ENCODE data around the gene CHCHD3. TPM values are rescaled to one million over a fixed set of nuclear protein-coding genes. Genes with fewer than 3 reads are reported as not detected.

The CHCHD3 gene
- total RNA-seq, 1 experiment from 2014 or later, result 114 TPM

GRCh38 chr7:133079296-133079695 is 2.6 kb downstream of the CHCHD3 start:
- DNase-seq (ENCODE audit: low spot score) (no peak), ATAC-seq (peak; percentile 7; the same call in 1 of the 2 replicates)
- H3K36me3 Mint-ChIP-seq, result peaks cover 7% of the 10 kb centered on the region; the same call in 1 of the 2 replicates
- H3K4me3 Mint-ChIP-seq, result peak overlapping the region; percentile 57
- peaks cover 50% of the 10 kb centered on the region for H3K4me1 Mint-ChIP-seq
- TF ChIP-seq ETV6 (CRISPR knock-in tag; IDR thresholded peaks at IDR 0.05), result 0 out of 2 replicates have a peak, but pooled peaks have one; percentile 32
- TF ChIP-seq ZNF423 (CRISPR knock-in tag; IDR thresholded peaks at IDR 0.05), result no peak
- H3K9me3 Mint-ChIP-seq, result no peaks in the 10 kb centered on the region
- peak overlapping the region; percentile 46 for H3K27ac Mint-ChIP-seq
- ChIA-PET POLR2A (no interaction called here), CTCF (interaction anchor here (1.0 kb wide), 1 partner anchor 369 kb away, joined by 3 read pairs; no protein-coding TSS in a partner anchor)
- H3K27me3 Mint-ChIP-seq (ENCODE audit: low read depth), result no peaks in the 10 kb centered on the region

- no peak overlapping the region for H3K4me3 Mint-ChIP-seq
- peaks cover 60% of the 10 kb centered on the region for H3K4me1 Mint-ChIP-seq
- no peaks in the 10 kb centered on the region for H3K27me3 Mint-ChIP-seq (ENCODE audit: low read depth)
- DNase-seq (ENCODE audit: low spot score) (no peak), ATAC-seq (no peak)
- H3K27ac Mint-ChIP-seq, result peak overlapping the region; percentile 50
- H3K9me3 Mint-ChIP-seq, result no peaks in the 10 kb centered on the region
- ChIA-PET CTCF (interaction anchor here (0.9 to 1.3 kb wide), 2 partner anchors 155 to 267 kb away, joined by 3 read pairs; no protein-coding TSS in a partner anchor), POLR2A (no interaction called here)
- H3K36me3 Mint-ChIP-seq, result peaks cover 7% of the 10 kb centered on the region; the same call in 1 of the 2 replicates
- TF ChIP-seq, protein P1, sequence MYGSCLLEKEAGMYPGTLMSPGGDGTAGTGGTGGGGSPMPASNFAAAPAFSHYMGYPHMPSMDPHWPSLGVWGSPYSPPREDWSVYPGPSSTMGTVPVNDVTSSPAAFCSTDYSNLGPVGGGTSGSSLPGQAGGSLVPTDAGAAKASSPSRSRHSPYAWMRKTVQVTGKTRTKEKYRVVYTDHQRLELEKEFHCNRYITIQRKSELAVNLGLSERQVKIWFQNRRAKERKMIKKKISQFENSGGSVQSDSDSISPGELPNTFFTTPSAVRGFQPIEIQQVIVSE (CRISPR knock-in tag; IDR thresholded peaks at IDR 0.05; ENCODE audit: borderline replicate concordance), result no peak
Observed at GRCh38 chr7:133077394-133077793, 4.5 kb downstream of the CHCHD3 start.

GRCh38 chr7:133076142-133076541 is 5.7 kb downstream of the CHCHD3 start:
- ATAC-seq (no peak), DNase-seq (ENCODE audit: low spot score) (no peak)
- no peaks in the 10 kb centered on the region for H3K9me3 Mint-ChIP-seq
- no peak overlapping the region for H3K27ac Mint-ChIP-seq
- CTCF ChIA-PET, result interaction anchor here (1.0 kb wide), 1 partner anchor 32 kb away, joined by 3 read pairs; no protein-coding TSS in a partner anchor
- no peak overlapping the region for H3K4me3 Mint-ChIP-seq
- no peaks in the 10 kb centered on the region for H3K27me3 Mint-ChIP-seq (ENCODE audit: low read depth)
- peaks cover 67% of the 10 kb centered on the region for H3K4me1 Mint-ChIP-seq
- POLR2A ChIA-PET, result no interaction called here
- peaks cover 7% of the 10 kb centered on the region; the same call in 1 of the 2 replicates for H3K36me3 Mint-ChIP-seq
- TF ChIP-seq GRHL2 (CRISPR knock-in tag; IDR thresholded peaks at IDR 0.05; ENCODE audit: insufficient replicate concordance, severe bottlenecking) (no peak), TCF7 (CRISPR knock-in tag; IDR thresholded peaks at IDR 0.05; ENCODE audit: low read depth) (no peak), TEAD4 (CRISPR knock-in tag; IDR thresholded peaks at IDR 0.05) (no peak), EMX1 (CRISPR knock-in tag; IDR thresholded peaks at IDR 0.05) (no peak), ARID4B (CRISPR knock-in tag; IDR thresholded peaks at IDR 0.05; ENCODE audit: borderline replicate concordance) (no peak), RORB (CRISPR knock-in tag; IDR thresholded peaks at IDR 0.05) (no peak), ERG (CRISPR knock-in tag; IDR thresholded peaks at IDR 0.05) (no peak), E2F5 (CRISPR knock-in tag; IDR thresholded peaks at IDR 0.05) (no peak), MYBL2 (CRISPR knock-in tag; IDR thresholded peaks at IDR 0.05) (no peak), ESRRA (CRISPR knock-in tag; IDR thresholded peaks at IDR 0.05; ENCODE audit: borderline replicate concordance) (no peak), NFYB (CRISPR knock-in tag; conservative IDR thresholded peaks at IDR 0.05; ENCODE audit: low read depth) (no peak), GTF2I (CRISPR knock-in tag; conservative IDR thresholded peaks at IDR 0.05) (no peak)
- TF ChIP-seq, protein P2, sequence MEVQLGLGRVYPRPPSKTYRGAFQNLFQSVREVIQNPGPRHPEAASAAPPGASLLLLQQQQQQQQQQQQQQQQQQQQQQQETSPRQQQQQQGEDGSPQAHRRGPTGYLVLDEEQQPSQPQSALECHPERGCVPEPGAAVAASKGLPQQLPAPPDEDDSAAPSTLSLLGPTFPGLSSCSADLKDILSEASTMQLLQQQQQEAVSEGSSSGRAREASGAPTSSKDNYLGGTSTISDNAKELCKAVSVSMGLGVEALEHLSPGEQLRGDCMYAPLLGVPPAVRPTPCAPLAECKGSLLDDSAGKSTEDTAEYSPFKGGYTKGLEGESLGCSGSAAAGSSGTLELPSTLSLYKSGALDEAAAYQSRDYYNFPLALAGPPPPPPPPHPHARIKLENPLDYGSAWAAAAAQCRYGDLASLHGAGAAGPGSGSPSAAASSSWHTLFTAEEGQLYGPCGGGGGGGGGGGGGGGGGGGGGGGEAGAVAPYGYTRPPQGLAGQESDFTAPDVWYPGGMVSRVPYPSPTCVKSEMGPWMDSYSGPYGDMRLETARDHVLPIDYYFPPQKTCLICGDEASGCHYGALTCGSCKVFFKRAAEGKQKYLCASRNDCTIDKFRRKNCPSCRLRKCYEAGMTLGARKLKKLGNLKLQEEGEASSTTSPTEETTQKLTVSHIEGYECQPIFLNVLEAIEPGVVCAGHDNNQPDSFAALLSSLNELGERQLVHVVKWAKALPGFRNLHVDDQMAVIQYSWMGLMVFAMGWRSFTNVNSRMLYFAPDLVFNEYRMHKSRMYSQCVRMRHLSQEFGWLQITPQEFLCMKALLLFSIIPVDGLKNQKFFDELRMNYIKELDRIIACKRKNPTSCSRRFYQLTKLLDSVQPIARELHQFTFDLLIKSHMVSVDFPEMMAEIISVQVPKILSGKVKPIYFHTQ (CRISPR knock-in tag; IDR thresholded peaks at IDR 0.05), result no peak
- TF ChIP-seq, protein P3, sequence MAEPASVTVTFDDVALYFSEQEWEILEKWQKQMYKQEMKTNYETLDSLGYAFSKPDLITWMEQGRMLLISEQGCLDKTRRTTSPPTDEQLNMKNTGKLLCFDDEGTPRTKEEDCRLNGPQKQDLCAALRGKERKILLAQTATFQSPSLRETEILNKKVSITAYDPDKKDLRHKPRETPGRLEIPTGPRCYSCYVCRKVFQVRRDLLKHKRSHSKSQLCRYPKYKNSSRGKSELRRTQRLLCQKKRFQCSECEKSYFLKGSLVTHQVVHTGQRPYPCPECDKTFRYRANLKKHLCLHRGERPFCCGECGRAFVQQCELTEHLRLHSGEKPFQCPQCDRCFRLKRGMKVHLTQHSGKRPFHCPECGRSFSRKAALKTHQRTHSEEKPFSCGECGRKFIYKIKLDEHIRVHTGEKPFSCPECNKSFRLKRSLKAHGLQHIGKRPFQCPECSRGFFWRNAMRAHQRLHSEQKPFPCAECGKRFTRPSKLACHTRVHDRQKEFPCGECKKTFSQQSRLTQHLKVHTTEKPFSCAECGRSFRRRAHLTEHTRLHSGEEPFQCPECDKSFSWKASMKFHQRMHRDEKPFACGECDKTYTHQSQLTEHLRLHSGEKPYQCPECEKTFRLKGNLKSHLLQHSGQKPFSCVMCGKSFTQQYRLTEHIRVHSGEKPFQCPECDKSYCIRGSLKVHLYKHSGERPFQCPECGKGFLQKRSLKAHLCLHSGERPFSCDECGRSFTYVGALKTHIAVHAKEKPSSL (CRISPR knock-in tag; conservative IDR thresholded peaks at IDR 0.05), result no peak
- TF ChIP-seq, protein P4, sequence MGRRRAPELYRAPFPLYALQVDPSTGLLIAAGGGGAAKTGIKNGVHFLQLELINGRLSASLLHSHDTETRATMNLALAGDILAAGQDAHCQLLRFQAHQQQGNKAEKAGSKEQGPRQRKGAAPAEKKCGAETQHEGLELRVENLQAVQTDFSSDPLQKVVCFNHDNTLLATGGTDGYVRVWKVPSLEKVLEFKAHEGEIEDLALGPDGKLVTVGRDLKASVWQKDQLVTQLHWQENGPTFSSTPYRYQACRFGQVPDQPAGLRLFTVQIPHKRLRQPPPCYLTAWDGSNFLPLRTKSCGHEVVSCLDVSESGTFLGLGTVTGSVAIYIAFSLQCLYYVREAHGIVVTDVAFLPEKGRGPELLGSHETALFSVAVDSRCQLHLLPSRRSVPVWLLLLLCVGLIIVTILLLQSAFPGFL (CRISPR knock-in tag; IDR thresholded peaks at IDR 0.05; ENCODE audit: borderline replicate concordance), result no peak

Data from WTC11 (cell line).